Trophoblast cell (in vitro differentiated cells and primary cell): ENCODE measurements around the gene NTM.

ENCODE experiments used
- DNase-seq, 2 donors: peaks; one replicate each; pipeline ENCODE4 v3.0.0-alpha.2; 2016
- H2AFZ ChIP-seq: 2 replicates; pipeline ENCODE4 v1.6.1; 2013; ENCODE audit warnings: low read length, moderate library complexity, mild to moderate bottlenecking; ENCODE audit not compliant: insufficient read depth, poor library complexity
- H2AK5ac ChIP-seq: 2 replicates; pipeline ENCODE4 v1.6.1; 2013; ENCODE audit warnings: mild to moderate bottlenecking, low read length
- H2BK120ac ChIP-seq: 2 replicates; pipeline ENCODE4 v1.6.1; 2013; ENCODE audit warnings: low read length, mild to moderate bottlenecking, moderate library complexity; ENCODE audit not compliant: insufficient read depth, poor library complexity
- H2BK12ac ChIP-seq: 2 replicates; pipeline ENCODE4 v1.6.1; 2013; ENCODE audit warnings: mild to moderate bottlenecking, low read length, moderate library complexity
- H2BK5ac ChIP-seq: 2 replicates; pipeline ENCODE4 v1.6.1; 2013; ENCODE audit warnings: low read length, low read depth, moderate library complexity, mild to moderate bottlenecking; ENCODE audit not compliant: poor library complexity
- H3K14ac ChIP-seq: 2 replicates; pipeline ENCODE4 v1.6.1; 2013; ENCODE audit warnings: mild to moderate bottlenecking, low read length
- H3K18ac ChIP-seq: 2 replicates; pipeline ENCODE4 v1.6.1; 2013; ENCODE audit warnings: mild to moderate bottlenecking, low read length
- H3K23ac ChIP-seq: 2 replicates; pipeline ENCODE4 v1.6.1; 2013; ENCODE audit warnings: low read length
- H3K27ac ChIP-seq: 2 replicates; pipeline ENCODE4 v1.5.1; 2013; ENCODE audit warnings: low read depth, mild to moderate bottlenecking, inconsistent platforms, low read length, moderate library complexity
- H3K27me3 ChIP-seq: 2 replicates; pipeline ENCODE4 v1.6.1; 2013; ENCODE audit warnings: inconsistent platforms, mild to moderate bottlenecking, low read length, moderate library complexity; ENCODE audit not compliant: insufficient read depth
- H3K36me3 ChIP-seq, 2 experiments: 1 replicate in 1 of 2; 2 replicates in 1 of 2; pipeline ENCODE4 v1.6.1; 2013; ENCODE audit warnings: low read length in 2 of 2, mild to moderate bottlenecking in 2 of 2, moderate library complexity in 1 of 2; ENCODE audit not compliant: insufficient read depth in 2 of 2, control insufficient read depth in 1 of 2
- H3K4ac ChIP-seq: 2 replicates; pipeline ENCODE4 v1.6.1; 2013; ENCODE audit warnings: low read depth, mild to moderate bottlenecking, low read length, moderate library complexity
- H3K4me1 ChIP-seq, 2 experiments: 1 replicate in 1 of 2; 2 replicates in 1 of 2; pipeline ENCODE4 v1.6.1; 2013; ENCODE audit warnings: low read length in 2 of 2, mild to moderate bottlenecking in 2 of 2, moderate library complexity in 1 of 2; ENCODE audit not compliant: insufficient read depth in 2 of 2, control insufficient read depth in 1 of 2
- H3K4me2 ChIP-seq: 2 replicates; pipeline ENCODE4 v1.6.1; 2013; ENCODE audit warnings: inconsistent platforms, mild to moderate bottlenecking, low read length, moderate library complexity
- H3K4me3 ChIP-seq: 2 replicates; pipeline ENCODE4 v1.5.1; 2013; ENCODE audit warnings: mild to moderate bottlenecking, low read depth, low read length, inconsistent platforms
- H3K79me1 ChIP-seq: one replicate; pipeline ENCODE4 v1.6.1; 2013; ENCODE audit warnings: low read length
- H3K79me2 ChIP-seq: 2 replicates; pipeline ENCODE4 v1.6.1; 2013; ENCODE audit warnings: low read length, mild to moderate bottlenecking; ENCODE audit not compliant: control insufficient read depth, insufficient read depth, poor library complexity
- H3K9ac ChIP-seq: 2 replicates; pipeline ENCODE4 v1.6.1; 2013; ENCODE audit warnings: mild to moderate bottlenecking, low read length
- H3K9me3 ChIP-seq: 2 replicates; pipeline ENCODE4 v1.6.1; 2013; ENCODE audit warnings: low read depth, mild to moderate bottlenecking, control low read depth, inconsistent platforms, low read length; ENCODE audit not compliant: insufficient read depth
- H4K12ac ChIP-seq: 2 replicates; pipeline ENCODE4 v1.6.1; 2013; ENCODE audit warnings: low read depth, mild to moderate bottlenecking, low read length, moderate library complexity
- H4K8ac ChIP-seq: 2 replicates; pipeline ENCODE4 v1.6.1; 2013; ENCODE audit warnings: low read depth, mild to moderate bottlenecking, low read length, moderate library complexity
- H4K91ac ChIP-seq: one replicate; pipeline ENCODE4 v1.6.1; 2013; ENCODE audit warnings: low read depth, mild to moderate bottlenecking, low read length, moderate library complexity
- WGBS: extraction: QIAGEN DNeasy Blood & Tissue Kit; methylation state at CpG from one replicate; pipeline ENCODE4 v1.1.7; 2013; ENCODE audit warnings: missing lambda C conversion rate; ENCODE audit not compliant: insufficient read length, insufficient coverage; ENCODE audit errors: extremely low coverage; 5-methylcytosine and 5-hydroxymethylcytosine counted together

Gene NTM

GRCh38 chr11:131328843-131329242, 41.6 kb upstream of the NTM start:
- DNase-seq, result no peak
- Histone ChIP-seq H3K9me3 (peaks cover 3% of the 10 kb centered on the region), H3K23ac (no peak overlapping the region), H3K4me2 (no peak overlapping the region), H2BK12ac (no peak overlapping the region), H3K9ac (no peak overlapping the region), H3K4me3 (no peak overlapping the region), H2BK120ac (no peak overlapping the region), H3K36me3 (no peaks in the 10 kb centered on the region), H4K8ac (no peak overlapping the region), H3K14ac (no peak overlapping the region), H3K18ac (no peak overlapping the region), H2AFZ (no peak overlapping the region), H2AK5ac (no peak overlapping the region), H3K79me1 (no peaks in the 10 kb centered on the region), H3K79me2 (no peaks in the 10 kb centered on the region), H3K27me3 (no peaks in the 10 kb centered on the region), H4K91ac (no peak overlapping the region), H4K12ac (no peak overlapping the region), H3K4ac (no peak overlapping the region), H3K4me1 (no peaks in the 10 kb centered on the region), H3K27ac (no peak overlapping the region), H2BK5ac (no peak overlapping the region)
- WGBS, result no CpG with 5 or more reads among the region's 3 CpGs

DNA sequence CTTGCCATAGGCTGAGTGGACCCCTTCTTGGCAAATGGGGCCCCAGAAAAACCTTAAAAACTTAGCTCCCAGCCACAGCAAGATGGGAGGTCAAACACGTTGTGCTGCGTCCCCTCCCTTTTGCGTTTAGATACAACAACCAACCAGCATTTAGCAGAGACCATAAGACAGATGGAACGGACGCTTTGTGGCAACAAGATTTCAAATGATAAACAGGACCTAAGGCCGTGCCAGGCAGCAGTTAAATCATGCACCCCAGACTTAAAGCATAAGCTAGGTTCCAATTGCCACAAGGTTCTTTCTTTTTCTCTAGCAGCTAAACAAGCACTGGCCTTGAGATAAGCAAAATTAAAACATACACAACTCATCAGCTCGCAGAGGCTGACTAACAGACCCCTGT, 39.4 kb upstream of the NTM start:
- no CpG with 5 or more reads among the region's 7 CpGs for WGBS
- H2BK120ac ChIP-seq, result no peak overlapping the region

DNA sequence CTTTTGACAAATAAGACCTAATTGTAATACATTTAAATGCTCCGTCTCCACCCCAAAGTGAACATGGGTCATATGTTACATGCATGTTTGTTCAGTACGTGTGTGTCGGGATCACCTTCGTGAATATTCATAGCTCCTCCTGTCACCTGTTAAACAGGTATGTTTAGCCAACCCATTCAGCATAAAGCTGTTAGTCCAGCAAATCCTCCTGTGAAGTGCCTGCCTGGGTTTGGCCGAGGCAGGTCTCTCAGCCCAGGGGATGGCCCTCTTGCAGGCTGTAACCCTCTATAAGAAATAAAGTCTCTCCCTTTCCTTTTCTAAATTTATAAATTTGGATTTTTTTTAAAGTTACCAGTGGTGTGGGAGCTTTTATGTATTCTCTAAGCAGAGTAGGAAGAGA, 38.9 kb upstream of the NTM start:
- Histone ChIP-seq H3K18ac (no peak overlapping the region), H3K4me3 (no peak overlapping the region), H2AFZ (no peak overlapping the region), H3K79me1 (no peaks in the 10 kb centered on the region), H3K9me3 (peaks cover 3% of the 10 kb centered on the region), H2AK5ac (no peak overlapping the region), H4K91ac (no peak overlapping the region), H3K14ac (no peak overlapping the region), H3K23ac (no peak overlapping the region), H3K9ac (no peak overlapping the region), H2BK5ac (no peak overlapping the region), H3K27ac (no peak overlapping the region), H3K4me1 (no peaks in the 10 kb centered on the region), H3K36me3 (no peaks in the 10 kb centered on the region), H4K12ac (no peak overlapping the region), H3K79me2 (no peaks in the 10 kb centered on the region), H3K4me2 (no peak overlapping the region), H3K27me3 (no peaks in the 10 kb centered on the region), H2BK12ac (no peak overlapping the region), H2BK120ac (no peak overlapping the region), H4K8ac (no peak overlapping the region), H3K4ac (no peak overlapping the region)
- no peak for DNase-seq
- no CpG with 5 or more reads among the region's 5 CpGs for WGBS

More for the DNA sequence above, 39.4 kb upstream of the NTM start:
- H3K79me2 ChIP-seq, result no peaks in the 10 kb centered on the region
- H2AFZ ChIP-seq, result no peak overlapping the region
- H3K4me1 ChIP-seq, result no peaks in the 10 kb centered on the region
- no peaks in the 10 kb centered on the region for H3K79me1 ChIP-seq
- no peak overlapping the region for H2BK12ac ChIP-seq
- H3K4me3 ChIP-seq, result no peak overlapping the region
- no peak overlapping the region for H4K91ac ChIP-seq
- peaks cover 3% of the 10 kb centered on the region for H3K9me3 ChIP-seq
- no peak overlapping the region for H4K8ac ChIP-seq
- H4K12ac ChIP-seq, result no peak overlapping the region
- no peak overlapping the region for H3K27ac ChIP-seq
- H3K4me2 ChIP-seq, result no peak overlapping the region
- no peak overlapping the region for H2AK5ac ChIP-seq
- H3K4ac ChIP-seq, result no peak overlapping the region
- no peak overlapping the region for H3K23ac ChIP-seq
- H3K36me3 ChIP-seq, result no peaks in the 10 kb centered on the region
- no peak overlapping the region for H2BK5ac ChIP-seq
- no peak overlapping the region for H3K18ac ChIP-seq
- no peak for DNase-seq
- H3K9ac ChIP-seq, result no peak overlapping the region
- no peaks in the 10 kb centered on the region for H3K27me3 ChIP-seq
- no peak overlapping the region for H3K14ac ChIP-seq

- H3K79me1 ChIP-seq, result no peaks in the 10 kb centered on the region
- H3K18ac ChIP-seq, result no peak overlapping the region
- H3K4ac ChIP-seq, result no peak overlapping the region
- H3K36me3 ChIP-seq, result no peaks in the 10 kb centered on the region
- no peaks in the 10 kb centered on the region for H3K79me2 ChIP-seq
- H2BK12ac ChIP-seq, result no peak overlapping the region
- no peak overlapping the region for H4K8ac ChIP-seq
- no peak overlapping the region for H3K4me3 ChIP-seq
- no peak for DNase-seq
- no peak overlapping the region for H3K23ac ChIP-seq
- no peak overlapping the region for H4K12ac ChIP-seq
- H3K9ac ChIP-seq, result no peak overlapping the region
- no peak overlapping the region for H3K27ac ChIP-seq
- no peaks in the 10 kb centered on the region for H3K27me3 ChIP-seq
- H2BK120ac ChIP-seq, result no peak overlapping the region
- no peak overlapping the region for H2AK5ac ChIP-seq
- no peak overlapping the region for H4K91ac ChIP-seq
- no peak overlapping the region for H3K14ac ChIP-seq
- no peak overlapping the region for H2AFZ ChIP-seq
- no peak overlapping the region for H2BK5ac ChIP-seq
- H3K9me3 ChIP-seq, result peaks cover 1% of the 10 kb centered on the region
- H3K4me1 ChIP-seq, result no peaks in the 10 kb centered on the region
- H3K4me2 ChIP-seq, result no peak overlapping the region
These were observed 35.8 kb upstream of the NTM start for GRCh38 chr11:131334601-131335000.
